ENCODE data around the gene MYO5B. TPM values are rescaled to one million over a fixed set of nuclear protein-coding genes. Genes with fewer than 3 reads are reported as not detected.
A peak's percentile ranks its signal among the peaks of the same experiment; 100 is the strongest.

MYO5B gene
- total RNA-seq, 4 donors from 2014 or later = 32.0 to 63.3 (median 46.8) TPM

DNA sequence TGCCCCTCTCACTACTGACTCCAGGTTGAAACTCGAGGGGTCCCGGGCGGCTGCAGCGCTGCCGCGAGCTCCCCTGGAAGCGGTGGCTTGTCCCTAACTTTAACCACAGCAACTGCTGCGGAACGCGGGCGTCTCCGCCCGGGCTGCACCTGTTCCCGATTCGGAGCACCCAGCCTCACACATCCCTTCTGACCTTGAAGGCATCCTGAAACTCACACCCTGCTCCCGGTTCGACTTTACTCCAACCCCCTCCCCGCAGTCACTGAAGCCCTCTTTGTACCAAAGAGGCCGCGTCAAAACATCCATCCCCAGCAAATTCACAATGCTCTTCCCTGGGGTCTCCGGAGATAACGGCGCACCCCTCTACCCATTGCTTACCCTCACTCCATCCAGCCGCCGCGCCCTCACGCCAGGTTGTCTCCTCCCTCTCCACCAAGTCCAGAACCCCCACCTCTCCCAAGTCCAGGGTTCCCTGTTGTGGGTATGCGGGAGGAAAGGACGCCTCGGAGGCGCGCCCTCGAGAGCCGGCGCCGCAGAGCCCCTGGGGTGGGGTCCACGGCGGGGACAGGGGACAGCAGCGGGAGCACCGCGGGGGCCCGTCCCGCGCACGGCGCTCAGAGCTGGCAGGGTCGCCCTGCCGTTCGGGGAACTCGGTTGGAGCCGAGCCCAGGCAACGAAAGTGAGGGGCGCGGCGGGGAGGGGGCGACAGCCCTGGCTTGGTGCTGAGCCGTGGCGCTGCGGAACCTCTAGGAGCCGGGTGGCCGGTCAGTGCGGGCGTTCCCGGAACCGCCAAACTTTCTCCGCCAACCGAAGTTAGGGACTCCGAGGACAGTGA, 934 bp downstream of the MYO5B start:
- Histone ChIP-seq H3K27ac (peak overlapping the region; percentile 65 to 87 (median 80)), H3K27me3 (peaks cover 0 to 79% (median 2%) of the 10 kb centered on the region in 4 donors)
- intact Hi-C loops (cut with DNase I) = no loop called here

DNA sequence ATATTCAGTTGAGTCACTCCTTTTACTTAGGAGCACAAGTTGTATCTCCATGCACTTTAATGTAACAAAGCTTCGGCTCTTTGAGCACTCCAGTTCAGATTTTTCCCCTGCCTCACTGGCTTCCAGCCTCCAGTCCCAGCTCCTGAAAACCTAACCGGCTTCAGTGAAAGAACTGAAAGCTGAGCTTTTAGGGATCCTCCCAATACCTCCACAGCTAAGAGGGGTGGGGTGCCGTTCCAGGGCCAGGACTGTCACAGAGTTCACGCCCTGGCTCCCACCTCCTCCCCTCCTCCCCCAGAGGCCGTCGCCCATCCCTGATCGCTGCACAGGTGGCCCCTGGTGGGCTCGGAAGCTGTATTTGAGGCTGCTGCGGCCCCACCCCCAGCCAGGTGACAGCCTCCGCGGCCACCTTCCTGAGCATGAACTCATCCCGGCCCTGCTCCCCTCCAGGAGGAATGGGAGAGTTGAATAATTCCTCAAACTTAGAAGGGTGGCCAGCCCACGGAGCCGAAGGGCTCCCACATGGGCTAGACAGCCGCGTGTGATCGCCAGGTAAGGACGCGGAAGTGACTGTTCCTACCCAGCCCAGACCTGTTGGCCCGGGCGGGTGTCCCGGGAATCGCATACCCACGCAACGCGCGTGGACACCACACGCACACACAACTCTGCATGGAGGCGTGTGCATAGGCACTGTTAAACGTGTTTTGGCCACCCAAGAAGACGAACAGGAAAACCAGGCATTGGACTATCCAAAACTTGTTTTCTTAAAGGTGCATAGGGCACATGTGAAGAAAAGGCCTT, 1.8 kb downstream of the MYO5B start:
- WGBS, 2 donors = 5 to 50% methylated on average over 1 to 6 of the region's 31 CpGs
- H3K27me3 ChIP-seq = peaks cover 0 to 70% (median 2%) of the 10 kb centered on the region in 4 donors

More for the DNA sequence above, 934 bp downstream of the MYO5B start:
- WGBS, 2 donors = 0 to 1% methylated on average over 10 to 29 of the region's 68 CpGs
- Histone ChIP-seq H3K4me3 (peak overlapping the region; percentile 57 to 83 (median 78)), H3K9me3 (no peaks in the 10 kb centered on the region), H3K4me1 (peaks cover 11 to 46% (median 12%) of the 10 kb centered on the region in 3 donors), H3K36me3 (no peaks in the 10 kb centered on the region)
- no peak for DNase-seq
- TF ChIP-seq POLR2A (IDR thresholded peaks at IDR 0.05) = no peak
- TF ChIP-seq, protein P1, sequence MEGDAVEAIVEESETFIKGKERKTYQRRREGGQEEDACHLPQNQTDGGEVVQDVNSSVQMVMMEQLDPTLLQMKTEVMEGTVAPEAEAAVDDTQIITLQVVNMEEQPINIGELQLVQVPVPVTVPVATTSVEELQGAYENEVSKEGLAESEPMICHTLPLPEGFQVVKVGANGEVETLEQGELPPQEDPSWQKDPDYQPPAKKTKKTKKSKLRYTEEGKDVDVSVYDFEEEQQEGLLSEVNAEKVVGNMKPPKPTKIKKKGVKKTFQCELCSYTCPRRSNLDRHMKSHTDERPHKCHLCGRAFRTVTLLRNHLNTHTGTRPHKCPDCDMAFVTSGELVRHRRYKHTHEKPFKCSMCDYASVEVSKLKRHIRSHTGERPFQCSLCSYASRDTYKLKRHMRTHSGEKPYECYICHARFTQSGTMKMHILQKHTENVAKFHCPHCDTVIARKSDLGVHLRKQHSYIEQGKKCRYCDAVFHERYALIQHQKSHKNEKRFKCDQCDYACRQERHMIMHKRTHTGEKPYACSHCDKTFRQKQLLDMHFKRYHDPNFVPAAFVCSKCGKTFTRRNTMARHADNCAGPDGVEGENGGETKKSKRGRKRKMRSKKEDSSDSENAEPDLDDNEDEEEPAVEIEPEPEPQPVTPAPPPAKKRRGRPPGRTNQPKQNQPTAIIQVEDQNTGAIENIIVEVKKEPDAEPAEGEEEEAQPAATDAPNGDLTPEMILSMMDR (IDR thresholded peaks at IDR 0.05) = no peak

DNA sequence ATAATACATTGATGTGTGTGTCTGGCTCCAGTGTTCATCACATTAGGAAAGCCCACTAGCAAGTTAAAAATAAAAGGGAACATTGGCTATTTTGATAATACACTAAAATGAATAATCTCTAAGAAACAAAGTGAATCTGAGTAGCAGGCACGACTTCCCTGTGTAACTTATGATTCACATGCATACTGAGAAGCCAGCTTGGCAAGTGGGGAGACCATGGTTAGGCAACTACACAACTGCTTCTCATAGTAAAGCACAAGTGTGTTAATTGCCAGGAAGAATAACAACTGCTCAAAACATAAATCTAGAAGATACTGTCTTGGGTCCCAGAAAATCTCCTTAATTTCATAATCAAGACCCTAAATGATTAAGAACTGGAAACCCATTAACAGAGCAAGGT, 4.0 kb downstream of the MYO5B start:
- no peaks in the 10 kb centered on the region for H3K9me3 ChIP-seq
- H3K27ac ChIP-seq = no peak overlapping the region
- intact Hi-C loops (cut with DNase I) = no loop called here
- no peak overlapping the region for H3K4me3 ChIP-seq
- peaks cover 11 to 46% (median 12%) of the 10 kb centered on the region in 3 donors for H3K4me1 ChIP-seq
- DNase-seq = no peak
- no peaks in the 10 kb centered on the region for H3K36me3 ChIP-seq
- TF ChIP-seq, protein P1 (IDR thresholded peaks at IDR 0.05) = no peak
- TF ChIP-seq POLR2A (IDR thresholded peaks at IDR 0.05) = no peak
- H3K27me3 ChIP-seq = peaks cover 0 to 63% (median under 1%) of the 10 kb centered on the region in 4 donors
- WGBS, 2 donors = 11 to 21% methylated on average over 1 of the region's 1 CpG

More for the DNA sequence above, 1.8 kb downstream of the MYO5B start:
- peak overlapping the region; percentile 65 to 87 (median 80) for H3K27ac ChIP-seq
- TF ChIP-seq, protein P1 (IDR thresholded peaks at IDR 0.05) = no peak
- no peak for TF ChIP-seq POLR2A (IDR thresholded peaks at IDR 0.05)
- H3K4me1 ChIP-seq = peaks cover 11 to 46% (median 12%) of the 10 kb centered on the region in 3 donors
- no peak for DNase-seq
- no peaks in the 10 kb centered on the region for H3K9me3 ChIP-seq
- peak overlapping the region; percentile 57 to 83 (median 78) for H3K4me3 ChIP-seq
- H3K36me3 ChIP-seq = no peaks in the 10 kb centered on the region
- intact Hi-C loops (cut with DNase I) = no loop called here

DNA sequence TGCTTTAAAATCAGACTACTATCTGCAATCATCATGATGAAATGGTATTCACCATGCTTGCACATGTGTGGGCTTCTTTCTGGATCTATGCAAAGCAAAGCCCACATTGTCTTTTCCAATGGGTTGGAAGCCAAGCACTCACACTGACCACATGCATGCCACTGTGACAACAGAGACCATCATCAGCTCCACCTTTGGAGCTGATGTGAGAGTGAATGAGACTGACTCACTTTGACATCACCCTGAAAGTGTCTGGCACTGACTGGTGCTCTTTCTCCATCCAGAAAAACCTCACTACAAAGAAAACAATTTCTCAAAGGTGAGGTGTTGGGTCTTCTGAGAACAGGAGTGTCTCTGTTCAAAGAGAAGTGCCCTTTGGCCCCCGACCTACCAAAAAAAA, 4.7 kb downstream of the MYO5B start:
- Histone ChIP-seq H3K36me3 (no peaks in the 10 kb centered on the region), H3K27ac (no peak overlapping the region), H3K9me3 (no peaks in the 10 kb centered on the region), H3K27me3 (peaks cover 0 to 56% (median 0%) of the 10 kb centered on the region in 4 donors), H3K4me3 (no peak overlapping the region), H3K4me1 (peaks cover 8 to 39% (median 12%) of the 10 kb centered on the region in 3 donors)
- WGBS, 2 donors = 24 to 38% methylated on average over 1 of the region's 1 CpG
- no peak for DNase-seq
- intact Hi-C loops (cut with DNase I) = no loop called here
- TF ChIP-seq, protein P1 (IDR thresholded peaks at IDR 0.05) = no peak
- TF ChIP-seq POLR2A (IDR thresholded peaks at IDR 0.05) = no peak

Data from esophagus squamous epithelium (tissue), 5 donors.